ENCODE measurements around the gene KAT6B.

KAT6B gene

DNA sequence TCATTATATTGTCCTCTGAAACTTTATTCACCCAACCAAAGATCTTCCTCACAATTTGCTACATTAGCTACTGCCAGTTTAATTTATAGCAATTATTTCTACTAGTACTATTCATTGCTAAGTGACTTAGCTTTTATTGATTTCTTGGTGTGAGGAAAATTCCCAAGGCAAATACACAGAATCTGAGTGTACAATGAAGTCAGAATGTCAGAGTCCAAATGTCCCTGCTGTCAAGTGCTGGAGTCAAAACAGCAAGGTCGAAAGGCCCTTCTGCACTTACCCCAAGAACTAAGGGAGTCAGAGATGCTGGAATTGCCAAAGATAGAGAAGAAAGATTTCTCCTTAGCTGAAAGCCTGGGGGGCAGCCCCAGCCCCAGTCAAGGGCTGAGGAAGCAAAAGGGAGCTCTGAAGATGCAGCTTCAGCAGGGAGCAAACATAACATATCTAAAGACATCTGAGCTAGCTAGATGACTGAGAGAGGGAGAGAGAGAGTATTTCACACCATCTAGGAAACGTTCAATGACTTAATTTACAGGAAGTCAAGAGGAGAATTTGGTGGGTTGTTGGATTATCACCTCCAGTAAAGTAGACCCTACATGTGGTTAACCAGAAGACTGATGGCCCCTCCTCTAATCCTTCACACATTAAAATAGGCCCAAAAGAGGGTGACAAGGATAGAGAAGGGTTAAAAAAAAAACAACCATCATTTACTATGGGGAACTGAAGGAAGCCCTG is 248.5 kb downstream of the KAT6B start:
- DNase-seq, result no peak

DNA sequence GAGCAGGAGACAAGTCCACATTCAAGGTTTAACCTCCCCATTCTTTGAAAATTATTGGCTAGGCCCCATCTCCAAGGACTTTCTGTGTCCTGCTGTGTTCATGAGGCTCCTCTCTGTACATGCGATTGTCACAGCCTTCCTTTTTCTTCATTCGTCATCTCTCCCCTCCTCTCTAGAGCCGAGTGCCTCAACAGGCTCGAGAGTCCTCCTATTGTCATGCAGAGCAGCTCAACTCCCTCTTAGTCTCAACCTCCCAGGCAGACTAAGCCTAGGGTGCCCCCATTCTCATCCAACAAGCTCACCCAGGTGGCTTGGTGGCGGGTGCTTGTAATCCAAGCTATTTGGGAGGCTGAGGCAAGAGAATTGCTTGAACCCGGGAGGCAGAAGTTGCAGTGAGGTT is 249.9 kb downstream of the KAT6B start:
- DNase-seq, result no peak

DNA sequence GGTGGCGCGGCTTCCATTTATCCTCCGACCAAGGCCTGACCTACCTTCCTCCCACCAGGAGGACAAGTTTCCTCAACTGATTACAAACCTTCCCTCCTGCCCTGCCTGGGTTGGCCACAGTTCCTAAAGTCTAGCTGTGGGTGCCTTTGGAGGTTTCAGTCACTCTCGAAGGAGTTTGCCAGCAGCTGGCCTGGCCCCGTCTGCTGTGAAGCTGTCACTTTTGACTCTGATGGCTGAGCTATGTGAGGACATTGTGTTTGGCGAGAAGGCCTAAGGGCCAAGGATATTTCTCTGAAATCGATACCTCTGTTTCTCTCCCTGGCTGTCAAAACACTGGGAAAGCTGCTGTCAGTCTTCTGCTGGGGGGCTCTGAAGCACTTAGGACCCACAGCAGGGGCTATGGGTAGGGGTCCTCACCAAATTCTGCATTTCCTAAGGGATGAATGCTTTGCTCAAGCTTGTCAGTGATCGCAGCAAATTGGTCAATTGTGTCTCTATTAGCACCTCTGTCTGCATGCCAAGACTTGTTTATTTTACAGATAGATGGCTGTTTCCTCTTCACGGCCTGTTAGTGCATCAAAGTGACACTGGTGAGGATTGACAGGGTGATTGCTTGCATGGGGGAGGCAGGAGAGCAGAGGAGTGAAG is 253.2 kb downstream of the KAT6B start:
- DNase-seq, result no peak

DNA sequence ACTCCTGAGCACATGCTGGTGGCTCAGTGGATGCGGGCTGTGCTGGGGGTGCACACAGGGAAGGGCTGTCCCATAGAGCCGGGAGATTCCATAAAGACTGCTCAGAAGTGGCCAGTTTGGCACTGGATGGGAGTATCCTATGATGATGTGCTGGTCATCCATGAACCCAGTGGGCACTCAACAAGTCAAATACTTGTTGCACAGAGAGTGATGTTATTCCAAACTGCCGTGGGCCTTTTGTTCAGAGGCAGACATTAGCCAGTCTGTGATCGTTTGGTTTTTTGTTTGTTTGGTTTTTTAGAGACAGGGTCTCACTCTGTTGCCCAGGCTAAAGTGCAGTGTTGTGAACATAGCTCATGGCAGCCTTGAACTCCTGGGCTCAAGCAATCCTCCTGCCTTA is 254.2 kb downstream of the KAT6B start:
- DNase-seq, result no peak

DNA sequence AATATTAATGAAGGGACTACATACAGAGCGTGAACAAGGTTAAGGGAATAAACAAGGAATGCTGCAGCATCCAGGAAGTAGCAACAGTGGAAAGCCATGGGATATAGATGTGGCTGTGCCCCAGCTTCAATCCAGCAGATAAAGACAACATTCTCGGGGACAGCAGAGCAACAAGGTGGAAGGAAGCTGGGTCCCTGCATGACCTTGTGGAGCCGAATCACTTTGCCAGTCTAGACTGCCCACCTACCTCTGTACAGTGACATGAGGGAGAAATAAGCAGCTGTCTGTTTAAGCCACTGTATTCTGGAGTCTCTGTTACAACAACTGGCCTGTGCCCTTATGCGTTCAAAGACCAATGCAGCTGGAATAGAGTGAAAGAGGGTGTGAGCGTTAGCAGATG is 255.0 kb downstream of the KAT6B start:
- no peak for DNase-seq

Measured in activated CD8-positive, alpha-beta memory T cell treated with anti-CD3 and anti-CD28 coated beads, Interleukin-2, amount 50 U/mL, for 4 hours (primary cell).